H1 (cell line): ENCODE measurements around the gene GRIA3. TPM values are rescaled to one million over a fixed set of nuclear protein-coding genes. Genes with fewer than 3 reads are reported as not detected.

Experiments
- CTCF ChIA-PET: fragments of 300-600 bp; sonication (Branson Sonifier 250); formaldehyde crosslinking; loops from one replicate; lab custom pipeline; 2021; ENCODE audit not compliant: partially characterized antibody; lab: Charles Lee
- POLR2A ChIA-PET: fragments of 300-600 bp; sonication (Branson Sonifier 250); formaldehyde crosslinking; loops from one replicate; lab custom pipeline; 2021; ENCODE audit warnings: inconsistent platforms; ENCODE audit not compliant: partially characterized antibody; lab: Charles Lee
- DNase-seq, 2 experiments: peaks; one replicate each; pipeline versions ENCODE4 v3.0.0 to v3.0.0-alpha.2; 2010 to 2022; ENCODE audit warnings: low spot score in 2 of 2, low read depth in 1 of 2, mixed read lengths in 1 of 2
- FAIRE-seq: peaks from 2 replicates; lab custom pipeline; 2011; peaks lifted over from hg19 to GRCh38; lab: Jason Lieb, UNC
- H2AFZ ChIP-seq: 2 replicates; pipeline ENCODE4 v1.8.1; 2012; ENCODE audit warnings: low read length, inconsistent platforms
- H2AK5ac ChIP-seq: 2 replicates; pipeline ENCODE4 v1.6.1; 2013; ENCODE audit warnings: low read depth, low read length
- H2BK120ac ChIP-seq: replicated peaks from 2 replicates; pipeline ENCODE3; 2013; ENCODE audit warnings: low read depth, low read length, inconsistent platforms
- H2BK12ac ChIP-seq: 2 replicates; pipeline ENCODE4 v1.6.1; 2013; ENCODE audit warnings: low read depth, low read length
- H2BK15ac ChIP-seq: 2 replicates; pipeline ENCODE4 v1.6.1; 2013; ENCODE audit warnings: low read length
- H2BK20ac ChIP-seq: 2 replicates; pipeline ENCODE4 v1.6.1; 2013; ENCODE audit warnings: low read length
- H2BK5ac ChIP-seq: 2 replicates; pipeline ENCODE4 v1.6.1; 2013; ENCODE audit warnings: low read depth, low read length
- H3K14ac ChIP-seq: 2 replicates; pipeline ENCODE4 v1.6.1; 2013; ENCODE audit warnings: inconsistent platforms; ENCODE audit not compliant: insufficient read length
- H3K18ac ChIP-seq: 2 replicates; pipeline ENCODE4 v1.6.1; 2013; ENCODE audit warnings: low read length; ENCODE audit errors: extremely low read depth
- H3K23ac ChIP-seq: 2 replicates; pipeline ENCODE4 v1.6.1; 2013; ENCODE audit warnings: inconsistent platforms; ENCODE audit not compliant: insufficient read length
- H3K23me2 ChIP-seq: 2 replicates; pipeline ENCODE4 v1.6.1; 2013; ENCODE audit warnings: low read depth, low read length
- H3K27ac ChIP-seq: 2 replicates; pipeline ENCODE4 v1.6.1; 2011; ENCODE audit warnings: low read depth, low read length, inconsistent platforms
- H3K27me3 ChIP-seq, 4 experiments: replicated peaks in 1 of 4; 1 replicate in 1 of 4; 2 replicates in 3 of 4; pipeline versions ENCODE4 v1.6.1 to v1.8.1; 2011 to 2013; ENCODE audit warnings: low read length in 3 of 4, mild to moderate bottlenecking in 3 of 4, inconsistent platforms in 2 of 4, mixed read lengths in 2 of 4, moderate library complexity in 1 of 4; ENCODE audit not compliant: control insufficient read depth in 3 of 4, insufficient read depth in 3 of 4; ENCODE audit errors: extremely low read depth in 1 of 4
- H3K36me3 ChIP-seq, 4 experiments: 2 replicates each; pipeline versions ENCODE4 v1.6.1 to v1.8.1; 2011 to 2013; ENCODE audit warnings: mild to moderate bottlenecking in 4 of 4, low read length in 3 of 4, moderate library complexity in 2 of 4, control low read depth in 1 of 4, inconsistent platforms in 1 of 4; ENCODE audit not compliant: insufficient read depth in 4 of 4, control insufficient read depth in 2 of 4
- H3K4ac ChIP-seq: replicated peaks from 2 replicates; pipeline ENCODE3; 2013; ENCODE audit warnings: low read length, low read depth, mixed read lengths, inconsistent platforms; ENCODE audit not compliant: insufficient read length
- H3K4me1 ChIP-seq, 4 experiments: replicated peaks in 1 of 4; 1 replicate in 1 of 4; 2 replicates in 3 of 4; pipeline versions ENCODE4 v1.6.1 to v1.8.1; 2011 to 2013; ENCODE audit warnings: low read length in 3 of 4, inconsistent platforms in 2 of 4, mixed read lengths in 1 of 4; ENCODE audit not compliant: insufficient read depth in 4 of 4, control insufficient read depth in 3 of 4
- H3K4me2 ChIP-seq, 2 experiments: 2 replicates each; pipeline versions ENCODE4 v1.6.1 to v1.8.1; 2011 to 2013; ENCODE audit warnings: low read depth in 2 of 2, low read length in 2 of 2, control low read depth in 1 of 2, inconsistent platforms in 1 of 2, mild to moderate bottlenecking in 1 of 2; ENCODE audit not compliant: insufficient read depth in 1 of 2
- H3K4me3 ChIP-seq, 4 experiments: fragments of 200-600, 300-600 bp in 1 of 4; sonication (generic), shearing (Covaris generic), sonication (Bioruptor Twin) in 1 of 4; 2 replicates each; pipeline versions ENCODE4 v1.5.1 to v1.8.1; 2011 to 2016; ENCODE audit warnings: low read length in 4 of 4, low read depth in 3 of 4, control low read depth in 2 of 4, inconsistent platforms in 2 of 4, mild to moderate bottlenecking in 2 of 4, mixed read lengths in 1 of 4, moderate library complexity in 1 of 4; ENCODE audit not compliant: insufficient read depth in 2 of 4; ENCODE audit errors: extremely low read depth in 1 of 4
- H3K56ac ChIP-seq: replicated peaks from 2 replicates; pipeline ENCODE3; 2013; ENCODE audit warnings: low read depth, mild to moderate bottlenecking, mixed read lengths, low read length, inconsistent platforms; ENCODE audit not compliant: insufficient read length
- H3K79me1 ChIP-seq: 2 replicates; pipeline ENCODE4 v1.6.1; 2013; ENCODE audit warnings: low read depth, low read length, control low read depth
- H3K79me2 ChIP-seq, 2 experiments: 2 replicates each; pipeline versions ENCODE4 v1.6.1 to v1.8.1; 2012 to 2013; ENCODE audit warnings: low read length in 2 of 2, mild to moderate bottlenecking in 2 of 2, inconsistent platforms in 1 of 2; ENCODE audit not compliant: insufficient read depth in 2 of 2, control insufficient read depth in 1 of 2
- H3K9ac ChIP-seq, 4 experiments: replicated peaks in 1 of 4; 1 replicate in 1 of 4; 2 replicates in 3 of 4; pipeline versions ENCODE4 v1.6.1 to v1.8.1; 2011 to 2013; ENCODE audit warnings: low read depth in 3 of 4, low read length in 3 of 4, control low read depth in 2 of 4, mild to moderate bottlenecking in 2 of 4, moderate library complexity in 2 of 4, inconsistent platforms in 1 of 4; ENCODE audit errors: extremely low read depth in 1 of 4
- H3K9me3 ChIP-seq, 2 experiments: 2 replicates each; pipeline versions ENCODE4 v1.6.1 to v1.8.1; 2012 to 2013; ENCODE audit warnings: mild to moderate bottlenecking in 2 of 2, moderate library complexity in 2 of 2, control low read depth in 1 of 2, inconsistent platforms in 1 of 2, low read depth in 1 of 2, low read length in 1 of 2, mixed read lengths in 1 of 2; ENCODE audit not compliant: insufficient read depth in 2 of 2
- H4K20me1 ChIP-seq, 2 experiments: replicated peaks in 1 of 2; 2 replicates each; pipeline versions ENCODE3 to v1.8.1; 2011 to 2013; ENCODE audit warnings: inconsistent platforms in 2 of 2, low read length in 2 of 2, mild to moderate bottlenecking in 1 of 2; ENCODE audit not compliant: insufficient read depth in 2 of 2, control insufficient read depth in 1 of 2
- H4K5ac ChIP-seq: 2 replicates; pipeline ENCODE4 v1.6.1; 2013; ENCODE audit warnings: low read length, low read depth, mixed read lengths, inconsistent platforms; ENCODE audit not compliant: insufficient read length
- H4K8ac ChIP-seq: 2 replicates; pipeline ENCODE4 v1.8.0; 2013; ENCODE audit warnings: mild to moderate bottlenecking, moderate library complexity, low read length, inconsistent platforms; ENCODE audit not compliant: insufficient read depth; ENCODE audit errors: extremely low read depth
- H4K91ac ChIP-seq: replicated peaks from 2 replicates; pipeline ENCODE3; 2013; ENCODE audit warnings: low read length, mixed read lengths, inconsistent platforms; ENCODE audit not compliant: insufficient read length
- ASH2L ChIP-seq: fragments of 200-600, 300-600 bp; sonication (generic); IDR thresholded peaks from one replicate; pipeline ENCODE4 v1.7.1; 2017; ENCODE audit warnings: low read length
- BRCA1 ChIP-seq: IDR thresholded peaks from 2 replicates; pipeline ENCODE4 v1.6.1; 2012; ENCODE audit warnings: low read depth, low read length, improper control_type of control experiment
- CBX5 ChIP-seq: fragments of 300-800, 300-1000 bp; sonication (generic); IDR thresholded peaks from 2 replicates; pipeline ENCODE4 v1.7.1; 2016; ENCODE audit warnings: antibody characterized with exemption, low read length, low read depth
- CHD1 ChIP-seq: IDR thresholded peaks from 2 replicates; pipeline ENCODE4 v1.6.1; 2012; ENCODE audit warnings: low read depth, low read length, improper control_type of control experiment
- EP300 ChIP-seq, 2 experiments: IDR thresholded peaks; 1 replicate in 1 of 2; 2 replicates in 1 of 2; pipeline ENCODE4 v1.6.1; 2011 to 2012; ENCODE audit warnings: low read depth in 2 of 2, low read length in 2 of 2, mild to moderate bottlenecking in 2 of 2, borderline replicate concordance in 1 of 2, inconsistent platforms in 1 of 2, moderate library complexity in 1 of 2
- EZH2 ChIP-seq: fragments of 200-600 bp; sonication (generic); IDR thresholded peaks from 2 replicates; pipeline ENCODE4 v1.7.1; 2012; ENCODE audit warnings: low read depth, mild to moderate bottlenecking, moderate library complexity, low read length, inconsistent platforms; ENCODE audit not compliant: severe bottlenecking
- POU5F1 ChIP-seq: IDR thresholded peaks from 2 replicates; pipeline ENCODE4 v1.6.1; 2011; ENCODE audit warnings: low read depth, mild to moderate bottlenecking, low read length, moderate library complexity
- SIX5 ChIP-seq: IDR thresholded peaks from 2 replicates; pipeline ENCODE4 v1.6.1; 2011; ENCODE audit warnings: mild to moderate bottlenecking, low read depth, low read length
- TAF1 ChIP-seq: IDR thresholded peaks from 2 replicates; pipeline ENCODE4 v1.6.1; 2011; ENCODE audit warnings: mild to moderate bottlenecking, low read depth, low read length
- TBP ChIP-seq: IDR thresholded peaks from 2 replicates; pipeline ENCODE4 v1.6.1; 2011; ENCODE audit warnings: low read depth, low read length, improper control_type of control experiment
- WGBS, 2 experiments: shearing (Covaris generic) in 1 of 2; methylation state at CpG; one replicate each; pipeline versions ENCODE4 v1.1.6 to v1.1.7; 2013 to 2015; ENCODE audit warnings: low lambda C conversion rate in 2 of 2, mixed read lengths in 2 of 2, inconsistent platforms in 1 of 2, low coverage in 1 of 2, missing lambda C conversion rate in 1 of 2; ENCODE audit not compliant: insufficient replicate concordance in 2 of 2, insufficient coverage in 1 of 2, insufficient read length in 1 of 2; ENCODE audit errors: extremely low coverage in 1 of 2, missing lambda C conversion rate in 1 of 2; 5-methylcytosine and 5-hydroxymethylcytosine counted together
- polyA plus RNA-seq, 7 experiments: library from polyadenylated mRNA; depleted of rRNA in 3 of 7; stranded (reverse) in 5 of 7; unstranded in 2 of 7; fragments of >200 nt in 5 of 7; fragments of 200-250 nt in 2 of 7; gene quantifications; 1 replicate in 5 of 7; 2 replicates in 1 of 7; 4 replicates in 1 of 7; pipeline versions ENCODE4 v1.2.1 to v1.2.3, GENCODE V29; 2011 to 2013; ENCODE audit warnings: missing spikeins in 2 of 7, mixed read lengths in 2 of 7
- total RNA-seq: library from RNA; stranded (reverse); fragmentation: NEBNext Ultra II Directional; extraction: Animal tissue kit (Norgen Biotek cat#: 25700); gene quantifications from 2 replicates; pipeline ENCODE4 v1.2.1, GENCODE V29; 2021

GRIA3 gene
- total and polyA plus RNA-seq, 2 of the 8 experiments (the other 6 are each of a cell fraction or from before 2014, with no cell fraction given), result 2.6 to 3.0 TPM

DNA sequence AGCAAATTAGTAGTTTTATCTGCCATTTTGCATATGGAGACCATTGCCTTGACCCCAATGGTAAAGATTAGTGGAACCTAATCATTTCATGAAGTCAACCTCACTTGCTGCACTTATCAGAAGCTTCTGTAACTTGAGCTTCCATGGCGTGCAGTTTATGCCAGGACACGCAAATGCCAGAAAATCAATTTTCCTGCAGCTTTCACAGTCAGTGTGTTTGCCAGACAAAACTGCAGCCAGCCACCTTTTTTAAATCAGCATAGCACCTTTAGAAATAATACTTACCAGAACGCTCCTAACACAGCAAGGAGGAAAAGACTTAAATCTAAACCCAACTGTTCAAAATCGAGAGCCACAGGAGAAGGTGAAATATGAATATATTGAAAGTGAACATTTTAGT, 265.3 kb downstream of the GRIA3 start:
- Histone ChIP-seq H3K18ac (no peak overlapping the region), H3K27me3 (no peaks in the 10 kb centered on the region), H3K23ac (no peak overlapping the region), H3K4me3 (no peak overlapping the region), H3K4ac (no peak overlapping the region), H2AK5ac (no peak overlapping the region), H3K56ac (no peak overlapping the region), H2BK12ac (no peak overlapping the region), H3K9ac (no peak overlapping the region), H3K14ac (no peak overlapping the region), H3K4me2 (no peak overlapping the region), H4K91ac (no peak overlapping the region), H2BK120ac (no peak overlapping the region), H3K36me3 (no peaks in the 10 kb centered on the region), H4K8ac (no peak overlapping the region), H3K4me1 (no peaks in the 10 kb centered on the region), H3K27ac (no peak overlapping the region), H3K79me1 (no peaks in the 10 kb centered on the region), H2BK15ac (no peak overlapping the region), H3K23me2 (no peaks in the 10 kb centered on the region), H4K20me1 (no peaks in the 10 kb centered on the region), H3K9me3 (no peaks in the 10 kb centered on the region), H2AFZ (no peak overlapping the region), H4K5ac (no peak overlapping the region), H2BK5ac (no peak overlapping the region), H3K79me2 (no peaks in the 10 kb centered on the region), H2BK20ac (no peak overlapping the region)
- FAIRE-seq, result no peak
- POLR2A ChIA-PET, result no interaction called here
- no peak for DNase-seq
- CTCF ChIA-PET, result interaction anchor here (1.1 to 2.1 kb wide), 5 partner anchors 10 to 162 kb away, joined by 3 to 8 read pairs (median 4); no protein-coding TSS in a partner anchor
- TF ChIP-seq POU5F1, result no peak
- TF ChIP-seq EP300 (IDR thresholded peaks at IDR 0.05; ENCODE audit: borderline replicate concordance in 1 of 2, low read depth in 2 of 2, low read length in 2 of 2), result no peak
- TF ChIP-seq SIX5, result no peak
- no peak for TF ChIP-seq TAF1
- no peak for TF ChIP-seq CHD1
- TF ChIP-seq CBX5, result no peak
- TF ChIP-seq EZH2, result no peak
- TF ChIP-seq BRCA1, result no peak
- TF ChIP-seq TBP, result no peak
- TF ChIP-seq ASH2L, result no peak
- 89% methylated on average over 4 of the region's 4 CpGs; no CpG with 5 or more reads in 1 of the 2 experiments for WGBS, 2 experiments
